ENCODE results near the gene MAPK8IP2.

- TF ChIP-seq RFX5 (IDR thresholded peaks at IDR 0.05; ENCODE audit: low read depth, low read length) (no peak), HOXA3 (CRISPR knock-in tag; IDR thresholded peaks at IDR 0.05) (no peak), SMC3 (IDR thresholded peaks at IDR 0.05; ENCODE audit: low read length) (no peak), U2AF2 (IDR thresholded peaks at IDR 0.05; ENCODE audit: low read depth, low read length) (no peak), CHCHD3 (CRISPR knock-in tag; IDR thresholded peaks at IDR 0.05) (no peak), JUN (CRISPR knock-in tag; IDR thresholded peaks at IDR 0.05) (no peak), SP1 (IDR thresholded peaks at IDR 0.05) (no peak), SP1 (CRISPR knock-in tag; IDR thresholded peaks at IDR 0.05) (no peak), FOXK2 (IDR thresholded peaks at IDR 0.05) (no peak), GPBP1L1 (CRISPR knock-in tag; IDR thresholded peaks at IDR 0.05) (no peak)
Measured at GRCh38 chr22:50600967-50601668, 525 bp downstream of the MAPK8IP2 start.
